Measurements from ENCODE around the gene MIER1.
"Not testable (repeated sequence)": the region's sequence is repeated elsewhere in the genome, so short reads cannot be mapped to it uniquely, and the experiment has no call there.

The MIER1 gene

DNA sequence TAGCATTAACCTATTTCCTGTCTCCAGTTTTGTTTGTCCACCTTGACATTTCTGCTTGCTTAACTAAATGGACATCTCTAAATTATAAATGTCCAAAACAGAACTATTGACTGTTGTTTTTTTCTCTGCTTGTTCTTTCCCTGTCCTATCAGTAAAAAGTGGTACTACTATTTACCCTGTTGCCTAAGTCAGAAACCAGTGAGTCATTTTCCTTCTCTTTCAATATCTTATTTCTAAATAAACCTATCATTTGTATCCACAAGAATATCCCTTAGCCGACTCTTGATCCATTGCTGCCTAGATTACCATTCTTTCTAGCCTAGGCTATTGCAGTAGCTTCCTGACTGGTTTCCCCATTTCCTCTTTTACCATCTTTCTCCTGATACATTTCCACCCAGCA is 22.5 kb downstream of the MIER1 start:
- H3K27ac ChIP-seq, result no peak overlapping the region
- no peak for TF ChIP-seq ZFX (IDR thresholded peaks at IDR 0.05; ENCODE audit: borderline replicate concordance)
- TF ChIP-seq, protein P1, sequence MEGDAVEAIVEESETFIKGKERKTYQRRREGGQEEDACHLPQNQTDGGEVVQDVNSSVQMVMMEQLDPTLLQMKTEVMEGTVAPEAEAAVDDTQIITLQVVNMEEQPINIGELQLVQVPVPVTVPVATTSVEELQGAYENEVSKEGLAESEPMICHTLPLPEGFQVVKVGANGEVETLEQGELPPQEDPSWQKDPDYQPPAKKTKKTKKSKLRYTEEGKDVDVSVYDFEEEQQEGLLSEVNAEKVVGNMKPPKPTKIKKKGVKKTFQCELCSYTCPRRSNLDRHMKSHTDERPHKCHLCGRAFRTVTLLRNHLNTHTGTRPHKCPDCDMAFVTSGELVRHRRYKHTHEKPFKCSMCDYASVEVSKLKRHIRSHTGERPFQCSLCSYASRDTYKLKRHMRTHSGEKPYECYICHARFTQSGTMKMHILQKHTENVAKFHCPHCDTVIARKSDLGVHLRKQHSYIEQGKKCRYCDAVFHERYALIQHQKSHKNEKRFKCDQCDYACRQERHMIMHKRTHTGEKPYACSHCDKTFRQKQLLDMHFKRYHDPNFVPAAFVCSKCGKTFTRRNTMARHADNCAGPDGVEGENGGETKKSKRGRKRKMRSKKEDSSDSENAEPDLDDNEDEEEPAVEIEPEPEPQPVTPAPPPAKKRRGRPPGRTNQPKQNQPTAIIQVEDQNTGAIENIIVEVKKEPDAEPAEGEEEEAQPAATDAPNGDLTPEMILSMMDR (IDR thresholded peaks at IDR 0.05), result no peak

DNA sequence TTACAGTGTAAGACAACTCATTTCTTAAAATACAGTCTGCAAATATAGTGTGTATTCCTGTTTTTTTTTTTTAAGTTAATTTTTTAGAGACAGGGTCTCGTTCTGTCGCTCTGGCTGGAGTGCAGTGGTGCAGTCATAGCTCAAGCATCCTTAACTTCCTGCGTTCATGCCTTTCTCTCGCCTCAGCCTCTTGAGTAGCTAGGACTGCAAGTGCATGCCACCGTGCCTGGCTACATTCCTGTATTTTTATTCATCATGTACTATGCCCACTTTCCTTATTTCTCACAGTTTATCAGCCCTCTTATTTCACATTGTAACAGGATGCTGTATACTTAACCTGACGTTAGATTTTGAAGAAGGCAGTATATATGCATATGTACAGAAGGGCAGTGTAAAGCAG is 26.7 kb downstream of the MIER1 start:
- H3K27ac ChIP-seq, result no peak overlapping the region
- TF ChIP-seq, protein P1 (IDR thresholded peaks at IDR 0.05), result no peak
- TF ChIP-seq ZFX (IDR thresholded peaks at IDR 0.05; ENCODE audit: borderline replicate concordance), result no peak

GRCh38 chr1:66954208-66954607 is 29.4 kb downstream of the MIER1 start:
- H3K27ac ChIP-seq, result no peak overlapping the region
- TF ChIP-seq, protein P1 (IDR thresholded peaks at IDR 0.05), result no peak
- no peak for TF ChIP-seq ZFX (IDR thresholded peaks at IDR 0.05; ENCODE audit: borderline replicate concordance)

GRCh38 chr1:66957938-66958337 is 33.1 kb downstream of the MIER1 start:
- TF ChIP-seq ZFX (IDR thresholded peaks at IDR 0.05; ENCODE audit: borderline replicate concordance), result no peak
- TF ChIP-seq, protein P1 (IDR thresholded peaks at IDR 0.05), result no peak
- H3K27ac ChIP-seq, result no peak overlapping the region

DNA sequence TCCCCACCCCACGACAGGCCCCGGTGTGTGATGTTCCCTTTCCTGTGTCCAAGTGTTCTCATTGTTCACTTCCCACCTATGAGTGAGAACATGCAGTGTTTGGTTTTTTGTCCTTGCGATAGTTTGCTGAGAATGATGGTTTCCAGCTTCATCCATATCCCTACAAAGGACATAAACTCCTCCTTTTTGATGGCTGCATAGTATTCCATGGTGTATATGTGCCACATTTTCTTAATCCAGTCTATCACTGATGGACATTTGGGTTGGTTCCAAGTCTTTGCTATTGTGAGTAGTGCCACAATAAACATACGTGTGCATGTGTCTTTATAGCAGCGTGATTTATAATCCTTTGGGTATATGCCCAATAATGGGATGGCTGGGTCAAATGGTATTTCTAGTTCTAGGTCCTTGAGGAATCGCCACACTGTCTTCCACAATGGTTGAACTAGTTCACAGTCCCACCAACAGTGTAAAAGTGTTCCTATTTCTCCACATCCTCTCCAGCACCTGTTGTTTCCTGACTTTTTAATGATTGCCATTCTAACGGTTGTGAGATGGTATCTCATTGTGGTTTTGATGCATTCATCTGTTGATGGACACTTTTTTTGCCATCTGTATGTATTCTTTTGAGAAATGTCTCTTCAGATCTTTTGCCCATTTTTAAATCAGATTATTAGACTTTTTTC is 41.5 kb downstream of the MIER1 start:
- not testable (repeated sequence) for H3K27ac ChIP-seq

DNA sequence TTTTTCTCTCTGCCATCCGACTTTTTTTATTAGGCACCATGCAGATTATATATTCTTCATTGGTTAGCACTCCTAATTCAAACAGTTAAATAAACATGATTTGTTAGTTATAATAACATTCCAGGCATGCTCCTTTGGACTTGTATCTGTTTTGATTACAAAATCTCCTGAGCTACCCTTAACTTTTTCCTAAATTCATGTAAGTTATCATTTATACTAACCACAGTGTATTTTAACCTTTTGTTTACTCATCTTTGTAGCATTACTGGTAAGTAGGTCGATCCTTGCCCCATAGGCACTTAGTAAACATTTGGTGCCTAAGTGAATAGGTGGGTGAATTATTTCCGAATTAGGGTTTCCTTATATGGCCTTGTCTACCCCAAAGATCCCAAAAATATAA is 43.8 kb downstream of the MIER1 start:
- TF ChIP-seq, protein P1 (IDR thresholded peaks at IDR 0.05), result no peak
- no peak for TF ChIP-seq ZFX (IDR thresholded peaks at IDR 0.05; ENCODE audit: borderline replicate concordance)
- no peak overlapping the region for H3K27ac ChIP-seq

DNA sequence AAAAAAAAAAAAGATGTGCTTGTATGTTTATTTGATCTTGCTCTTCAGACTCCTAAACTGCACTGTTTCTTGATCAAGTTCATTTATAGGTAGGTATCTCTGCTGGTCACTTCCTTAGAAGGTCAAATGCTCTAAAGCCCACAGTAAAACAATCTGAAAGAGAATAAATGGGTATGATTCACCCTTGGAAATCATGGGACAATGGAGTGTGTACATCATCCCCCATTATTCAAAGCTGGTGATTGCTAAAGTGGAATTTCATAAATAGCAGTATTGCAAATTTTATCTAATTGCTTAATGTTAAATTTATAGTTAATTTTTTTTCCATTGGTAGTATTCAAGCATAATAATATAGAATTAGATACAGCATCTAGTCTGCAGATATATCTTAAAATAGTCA is 53.4 kb downstream of the MIER1 start:
- TF ChIP-seq, protein P1 (IDR thresholded peaks at IDR 0.05), result no peak
- no peak for TF ChIP-seq ZFX (IDR thresholded peaks at IDR 0.05; ENCODE audit: borderline replicate concordance)
- no peak overlapping the region for H3K27ac ChIP-seq

DNA sequence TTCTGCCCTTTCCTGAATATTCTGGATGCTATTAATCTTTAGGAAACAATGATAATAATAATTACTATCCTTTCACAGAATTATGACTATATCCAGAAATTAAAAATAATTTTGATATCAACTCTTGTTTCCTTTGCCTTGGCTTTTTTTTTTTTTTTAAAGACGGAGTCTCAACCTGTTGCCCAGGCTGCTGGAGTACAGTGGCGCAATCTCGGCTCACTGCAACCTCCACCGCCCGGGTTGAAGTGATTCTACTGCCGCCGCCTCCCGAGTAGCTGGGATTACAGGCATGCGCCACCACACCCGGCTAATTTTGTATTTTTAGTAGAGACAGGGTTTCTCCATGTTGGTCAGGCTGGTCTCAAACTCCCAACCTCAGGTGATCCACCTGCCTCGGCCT is 54.8 kb downstream of the MIER1 start:
- H3K27ac ChIP-seq, result not testable (repeated sequence)

Measured in 22Rv1 (cell line).